DMS114 treated with DMSO at 0.1 percent for 48 hours (cell line): ENCODE measurements around the gene KCNA1.
"Not testable (repeated sequence)": the region's sequence is repeated elsewhere in the genome, so short reads cannot be mapped to it uniquely, and the experiment has no call there.

Source experiments
- DNase-seq: peaks from one replicate; lab custom pipeline; 2025; ENCODE audit not compliant: unreplicated experiment; lab: John Stamatoyannopoulos, UW

KCNA1 gene

GRCh38 chr12:4909734-4910501 lies at the start of gene KCNA1:
KCNA1 (plus strand) TSS chr12:4909905; CDS start chr12:4911379, 1,474 bp downstream.
- no peak for DNase-seq

- DNase-seq = no peak
Observed at GRCh38 chr12:4860741-4861140, 49.0 kb upstream of the KCNA1 start.

GRCh38 chr12:4862809-4863208 lies 46.9 kb upstream of the KCNA1 start:
- DNase-seq = no peak

- DNase-seq = no peak
Observed at GRCh38 chr12:4864575-4864974, 45.1 kb upstream of the KCNA1 start.

GRCh38 chr12:4865246-4865645 lies 44.5 kb upstream of the KCNA1 start:
- no peak for DNase-seq

GRCh38 chr12:4866299-4866698 lies 43.4 kb upstream of the KCNA1 start:
- DNase-seq = no peak

GRCh38 chr12:4867384-4867783 lies 42.3 kb upstream of the KCNA1 start:
- no peak for DNase-seq

- DNase-seq = no peak
Observed at GRCh38 chr12:4870423-4870822, 39.3 kb upstream of the KCNA1 start.

GRCh38 chr12:4871514-4871913 lies 38.2 kb upstream of the KCNA1 start:
- DNase-seq = no peak

- no peak for DNase-seq
Observed at GRCh38 chr12:4873947-4874346, 35.8 kb upstream of the KCNA1 start.

GRCh38 chr12:4874671-4875070 lies 35.0 kb upstream of the KCNA1 start:
- no peak for DNase-seq

- DNase-seq = not testable (repeated sequence)
Observed at GRCh38 chr12:4879481-4879880, 30.2 kb upstream of the KCNA1 start.

GRCh38 chr12:4881266-4882064 lies 28.2 kb upstream of the KCNA1 start:
- DNase-seq = no peak

GRCh38 chr12:4891866-4892265 lies 17.8 kb upstream of the KCNA1 start:
- no peak for DNase-seq

- DNase-seq = no peak
Observed at GRCh38 chr12:4892418-4892817, 17.3 kb upstream of the KCNA1 start.

GRCh38 chr12:4894019-4894418 lies 15.7 kb upstream of the KCNA1 start:
- no peak for DNase-seq

- peak; percentile 4 for DNase-seq
Observed at GRCh38 chr12:4899364-4899763, 10.3 kb upstream of the KCNA1 start.

GRCh38 chr12:4900327-4900726 lies 9.4 kb upstream of the KCNA1 start:
- no peak for DNase-seq

GRCh38 chr12:4905316-4905715 lies 4.4 kb upstream of the KCNA1 start:
- no peak for DNase-seq

- peak; percentile 55 for DNase-seq
Observed at GRCh38 chr12:4908684-4909409, 858 bp upstream of the KCNA1 start.

- no peak for DNase-seq
Observed at GRCh38 chr12:4909410-4909733, 333 bp upstream of the KCNA1 start.
